Caki2 (cell line): ENCODE measurements around the gene MFSD11. TPM values are rescaled to one million over a fixed set of nuclear protein-coding genes. Genes with fewer than 3 reads are reported as not detected.
"Not testable (repeated sequence)": the region's sequence is repeated elsewhere in the genome, so short reads cannot be mapped to it uniquely, and the experiment has no call there.

Experiments used
- DNase-seq: peaks from one replicate; pipeline ENCODE4 v3.0.0-alpha.2; 2015; ENCODE audit warnings: low read depth
- in situ Hi-C: cut with HindIII; loops from 2 replicates; pipeline ENCODE4 v1.10.0; 2016; ENCODE audit warnings: low sequenced_read_pairs, low pct_unique_long_range_greater_than_20kb, mixed read lengths
- total RNA-seq: library from RNA; depleted of rRNA; stranded (reverse); fragments of >200 nt; shearing (Covaris generic); gene quantifications from 2 replicates; pipeline ENCODE4 v1.2.3, GENCODE V29; 2014; ENCODE audit warnings: low replicate concordance; rRNA removed

The MFSD11 gene
- total RNA-seq, 1 experiment from 2014 or later = 8.5 TPM

GRCh38 chr17:76812968-76813367 lies 75.0 kb downstream of the MFSD11 start:
- in situ Hi-C loops = no loop called here

DNA sequence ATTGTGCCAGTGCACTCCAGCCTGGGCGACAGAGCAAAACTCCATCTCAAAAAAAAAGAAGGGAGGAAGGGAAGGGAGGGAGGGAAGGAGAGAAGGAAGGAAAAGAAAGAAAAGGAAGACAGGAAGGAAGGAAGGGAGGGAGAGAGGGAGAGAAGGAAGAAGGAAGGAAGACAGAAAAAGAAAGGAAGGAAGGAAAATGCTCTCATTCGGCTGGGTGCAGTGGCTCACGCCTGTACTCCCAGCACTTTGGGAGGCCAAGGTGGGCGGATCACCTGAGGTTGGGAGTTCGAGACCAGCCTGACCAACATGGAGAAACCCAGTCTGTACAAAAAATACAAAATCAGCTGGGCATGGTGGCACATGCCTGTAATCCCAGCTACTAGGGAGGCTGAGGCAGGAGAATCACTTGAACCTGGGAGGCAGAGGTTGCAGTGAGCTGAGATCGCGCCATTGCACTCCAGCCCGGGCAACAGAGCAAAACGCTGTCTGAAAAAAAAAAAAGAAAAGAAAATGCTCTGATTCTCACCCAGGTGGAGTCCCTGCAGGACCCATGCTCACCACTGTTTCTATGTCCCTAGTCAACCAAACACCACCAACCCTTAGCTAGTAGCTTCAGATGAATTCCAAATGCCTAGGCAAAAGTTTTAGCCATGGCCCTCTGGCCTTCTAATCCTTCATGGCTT lies 78.1 kb downstream of the MFSD11 start:
- DNase-seq, in situ Hi-C loops: not testable (repeated sequence)

More at GRCh38 chr17:76812968-76813367, 75.0 kb downstream of the MFSD11 start:
- DNase-seq = no peak

DNA sequence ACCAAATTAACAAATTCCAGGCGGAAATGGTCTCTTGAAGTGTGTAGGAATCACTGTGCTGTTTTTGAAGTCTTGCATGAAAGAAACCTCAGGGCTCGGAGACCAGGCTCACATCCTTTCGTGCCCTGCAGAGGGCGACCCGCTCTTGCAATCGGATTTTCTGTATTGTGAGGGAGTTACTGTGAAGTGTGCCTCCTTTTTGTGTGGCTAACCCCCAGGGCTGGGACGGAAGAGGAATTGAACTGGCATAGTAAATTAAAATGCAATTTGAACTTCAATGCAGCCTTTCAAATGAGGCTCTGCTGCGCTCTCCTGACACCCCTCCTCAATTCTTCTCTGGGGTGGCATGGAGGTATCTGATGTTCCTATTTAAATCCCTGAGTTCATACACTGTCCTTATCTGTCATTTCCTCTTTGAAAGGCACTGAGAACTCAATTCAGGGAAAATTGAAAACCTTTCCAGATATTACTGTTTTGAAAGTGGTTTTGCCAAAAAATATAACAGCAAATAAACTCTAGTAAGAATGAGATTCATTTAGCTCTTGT lies 78.7 kb downstream of the MFSD11 start:
- peak; percentile 37 for DNase-seq
- in situ Hi-C loops = no loop called here

DNA sequence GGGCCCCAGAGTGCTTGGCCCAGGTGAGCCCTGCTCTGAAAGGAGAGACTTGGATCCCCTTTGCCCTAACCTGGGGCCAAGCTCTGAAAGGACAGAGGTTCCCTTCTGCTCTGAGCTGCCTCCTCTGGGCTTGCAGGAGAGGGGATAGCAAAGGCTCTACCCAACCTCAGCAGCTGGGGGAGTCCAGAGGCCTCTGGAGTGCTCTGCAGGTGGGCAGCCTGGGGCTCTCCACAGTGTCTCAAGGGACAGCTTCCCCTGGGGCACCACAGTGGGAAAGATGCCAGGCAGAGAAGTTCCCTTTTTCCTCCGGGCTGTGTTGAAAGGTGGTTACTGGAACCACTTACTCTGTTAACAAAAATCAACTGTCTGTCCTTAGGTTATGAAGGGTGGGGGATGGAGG lies 82.1 kb downstream of the MFSD11 start:
- no peak for DNase-seq
- in situ Hi-C loops = no loop called here

DNA sequence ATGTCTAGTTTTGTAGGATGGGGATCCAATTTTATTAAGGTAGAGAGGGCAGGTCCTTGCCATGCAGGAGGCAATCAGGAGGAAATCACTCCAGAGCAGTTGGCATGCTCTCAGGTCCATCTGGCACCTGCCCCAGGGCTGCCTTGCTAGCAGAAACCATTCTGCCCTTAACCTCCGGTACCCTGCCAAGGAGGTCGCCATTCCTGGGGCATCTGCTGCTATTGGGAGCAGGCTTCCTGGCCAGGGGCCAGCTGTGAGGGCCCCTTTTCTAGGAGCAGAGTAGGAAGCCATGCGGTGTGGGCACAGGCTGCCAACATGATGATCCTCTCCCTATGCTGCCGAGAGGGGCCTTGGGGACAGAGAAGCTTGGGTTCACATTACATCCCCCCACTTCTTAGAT lies 82.6 kb downstream of the MFSD11 start:
- in situ Hi-C loops = no loop called here
- DNase-seq = no peak

- no peak for DNase-seq
- in situ Hi-C loops = no loop called here
Measured at GRCh38 chr17:76822184-76822778, 84.4 kb downstream of the MFSD11 start.

DNA sequence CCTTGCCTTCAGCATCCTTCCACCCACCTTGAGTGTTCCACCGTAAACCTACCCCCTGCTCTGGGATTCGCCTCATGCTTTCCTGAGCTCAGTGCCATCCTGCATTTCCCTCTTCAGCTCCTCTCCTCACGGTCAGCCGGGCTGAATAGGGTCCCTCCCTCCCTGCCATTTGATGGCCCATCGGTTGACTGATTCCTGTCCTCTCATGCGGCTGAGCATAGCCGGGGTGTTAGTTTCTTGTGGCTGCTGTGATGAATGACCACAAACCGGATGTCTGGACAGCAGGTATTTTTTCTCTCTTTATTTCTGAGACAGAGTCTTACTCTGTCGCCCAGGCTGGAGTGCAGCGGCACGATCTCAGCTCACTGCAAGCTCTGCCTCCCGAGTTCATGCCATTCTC lies 86.2 kb downstream of the MFSD11 start:
- in situ Hi-C loops = no loop called here
- DNase-seq = peak; percentile 77

GRCh38 chr17:76826330-76827068 lies 88.6 kb downstream of the MFSD11 start:
- DNase-seq = no peak
- in situ Hi-C loops = no loop called here

- DNase-seq = no peak
- in situ Hi-C loops = no loop called here
Measured at GRCh38 chr17:76827736-76828135, 89.8 kb downstream of the MFSD11 start.

Other genes with a start within 250 kb of the MFSD11 start
- 17.5 and 33.6 TPM in 2 replicates for gene RHBDF2, start 236.7 kb upstream of the MFSD11 start, total RNA-seq
- 0.52 and 1.6 TPM in 2 replicates for gene CYGB, start 200.4 kb upstream of the MFSD11 start, total RNA-seq
- not detected in 2 replicates for gene PRCD, start 198.1 kb upstream of the MFSD11 start, total RNA-seq
- 2.8 and 5.3 TPM in 2 replicates for gene ST6GALNAC2, start 152.3 kb upstream of the MFSD11 start, total RNA-seq
- gene ST6GALNAC1, start 94.4 kb upstream of the MFSD11 start, total RNA-seq = not detected in 2 replicates
- 64.5 and 101 TPM in 2 replicates for gene MXRA7, start 27.2 kb upstream of the MFSD11 start, total RNA-seq
- 14.4 and 22.7 TPM in 2 replicates for gene JMJD6, start 11.5 kb upstream of the MFSD11 start, total RNA-seq
- 40.5 and 56.8 TPM in 2 replicates for gene METTL23, start 11.3 kb upstream of the MFSD11 start, total RNA-seq
- gene SRSF2, start 788 bp upstream of the MFSD11 start, total RNA-seq = 169 and 212 TPM in 2 replicates
- gene MGAT5B, start 130.3 kb downstream of the MFSD11 start, total RNA-seq = 3.1 and 9.6 TPM in 2 replicates